HepG2 (cell line): ENCODE results near the gene SEMA4A. TPM values are rescaled to one million over a fixed set of nuclear protein-coding genes. Genes with fewer than 3 reads are reported as not detected.

ENCODE experiments used
- ATAC-seq: fragments of 200-7000 bp; cut with Tn5 transposase; 3 replicates; pipeline ENCODE4 v1.9.1; 2020; ENCODE audit warnings: mild to moderate bottlenecking, moderate library complexity
- BruUV-seq: library from RNA; stranded (reverse); fragments of 400-500 nt; replicated peaks from 2 replicates; lab custom pipeline; 2021; lab: Mats Ljungman, UMichigan
- CTCF ChIA-PET: fragments of 300-600 bp; formaldehyde crosslinking; extraction: SDS; loops from one replicate; lab custom pipeline; 2021; ENCODE audit warnings: low total read pairs, inconsistent platforms, low intra/inter-chr PET ratio; lab: Yijun Ruan, JAX
- POLR2A ChIA-PET: fragments of 350-600 bp; sonication (Branson Sonifier 250); formaldehyde crosslinking; loops from one replicate; lab custom pipeline; 2020; ENCODE audit warnings: antibody characterized with exemption, inconsistent platforms; lab: Yijun Ruan, JAX
- DNase-seq: peaks from one replicate; pipeline ENCODE4 v3.0.0-alpha.2; 2015; ENCODE audit warnings: low spot score
- FAIRE-seq: peaks from 3 replicates; lab custom pipeline; 2011; peaks lifted over from hg19 to GRCh38; lab: Jason Lieb, UNC
- H2AFZ ChIP-seq: one replicate; pipeline ENCODE4 v1.6.1; 2011; ENCODE audit warnings: low read length, inconsistent platforms
- H3K27ac ChIP-seq: fragments of 300-600 bp; 3 replicates; pipeline ENCODE4 v1.8.0; 2011; ENCODE audit warnings: mixed run types, mild to moderate bottlenecking, mixed read lengths, low read length, inconsistent platforms; ENCODE audit not compliant: insufficient read depth; ENCODE audit errors: extremely low read length
- H3K27me3 ChIP-seq, 2 experiments: fragments of 200-600 bp in 1 of 2; 2 replicates in 1 of 2; 3 replicates in 1 of 2; pipeline versions ENCODE4 v1.6.0 to v1.8.0; 2011; ENCODE audit warnings: low read length in 2 of 2, mild to moderate bottlenecking in 2 of 2, moderate library complexity in 2 of 2, inconsistent platforms in 1 of 2; ENCODE audit not compliant: insufficient read depth in 2 of 2, control insufficient read depth in 1 of 2
- H3K36me3 ChIP-seq, 2 experiments: fragments of 200-600 bp in 1 of 2; replicated peaks in 1 of 2; 2 replicates in 1 of 2; 3 replicates in 1 of 2; pipeline versions ENCODE4 v1.5.1 to v1.8.0; 2011; ENCODE audit warnings: low read length in 2 of 2, inconsistent platforms in 1 of 2; ENCODE audit not compliant: insufficient read depth in 2 of 2, control insufficient read depth in 1 of 2
- H3K4me1 ChIP-seq: 2 replicates; pipeline ENCODE4 v1.5.1; 2012; ENCODE audit warnings: low read length, inconsistent platforms; ENCODE audit not compliant: insufficient read depth
- H3K4me2 ChIP-seq: 2 replicates; pipeline ENCODE4 v1.6.0; 2011; ENCODE audit warnings: low read depth, low read length, inconsistent platforms
- H3K4me3 ChIP-seq, 3 experiments: fragments of 200-600 bp in 1 of 3; sonication (generic), shearing (Covaris generic) in 1 of 3; replicated peaks in 1 of 3; 2 replicates each; pipeline ENCODE4 v1.5.1; 2011 to 2016; ENCODE audit warnings: low read length in 3 of 3, inconsistent platforms in 2 of 3, low read depth in 2 of 3, mild to moderate bottlenecking in 2 of 3, control low read depth in 1 of 3, mixed read lengths in 1 of 3; ENCODE audit not compliant: insufficient read depth in 1 of 3
- H3K79me2 ChIP-seq: one replicate; pipeline ENCODE4 v1.6.1; 2011; ENCODE audit warnings: low read length, inconsistent platforms; ENCODE audit not compliant: insufficient read depth
- H3K9ac ChIP-seq: 2 replicates; pipeline ENCODE4 v1.6.0; 2011; ENCODE audit warnings: mild to moderate bottlenecking, low read depth, low read length, inconsistent platforms; ENCODE audit not compliant: insufficient read depth
- H3K9me3 ChIP-seq: 2 replicates; pipeline ENCODE4 v1.5.1; 2012; ENCODE audit warnings: mild to moderate bottlenecking, low read length
- H4K20me1 ChIP-seq: 2 replicates; pipeline ENCODE4 v1.6.0; 2011; ENCODE audit warnings: inconsistent platforms, mild to moderate bottlenecking, low read length, moderate library complexity; ENCODE audit not compliant: insufficient read depth
- AFF4 ChIP-seq: sonication (generic); formaldehyde crosslinking; IDR thresholded peaks from 2 replicates; pipeline ENCODE4 v1.4.0; 2020; ENCODE audit warnings: missing genetic modification reagents
- AGO2 ChIP-seq: fragments of 200-400 bp; formaldehyde crosslinking; optimal IDR thresholded peaks from 2 replicates; pipeline ENCODE3; 2017; ENCODE audit warnings: mild to moderate bottlenecking, low read depth, low read length, moderate library complexity
- ARNT ChIP-seq: fragments of 450-650 bp; IDR thresholded peaks from 2 replicates; pipeline ENCODE4 v1.6.1; 2017
- EEA1 ChIP-seq: sonication (generic); formaldehyde crosslinking; IDR thresholded peaks from 2 replicates; pipeline ENCODE4 v1.5.1; 2020; ENCODE audit warnings: mild to moderate bottlenecking, missing genetic modification reagents, borderline replicate concordance
- GABPA ChIP-seq, 2 experiments: IDR thresholded peaks; 2 replicates each; pipeline ENCODE4 v1.6.1; 2011 to 2016; ENCODE audit warnings: low read depth in 2 of 2, low read length in 1 of 2, missing biosample characterization in 1 of 2, missing genetic modification characterization in 1 of 2
- HNRNPL ChIP-seq: fragments of 200-400 bp; formaldehyde crosslinking; IDR thresholded peaks from 2 replicates; pipeline ENCODE4 v1.6.1; 2017; ENCODE audit warnings: mild to moderate bottlenecking, low read depth, low read length
- KLF9 ChIP-seq: IDR thresholded peaks from 2 replicates; pipeline ENCODE4 v1.6.1; 2016; ENCODE audit warnings: low read depth
- MAFG ChIP-seq: sonication (generic); formaldehyde crosslinking; IDR thresholded peaks from 2 replicates; pipeline ENCODE4 v1.5.1; 2020; ENCODE audit warnings: mild to moderate bottlenecking, missing genetic modification reagents
- NCOA2 ChIP-seq: sonication (generic); formaldehyde crosslinking; IDR thresholded peaks from 2 replicates; pipeline ENCODE4 v1.8.0; 2022; ENCODE audit warnings: inconsistent platforms
- NFKBIZ ChIP-seq: IDR thresholded peaks from 2 replicates; pipeline ENCODE4 v1.6.1; 2018; ENCODE audit warnings: missing genetic modification reagents, missing compliant biosample characterization
- RFX3 ChIP-seq: IDR thresholded peaks from 2 replicates; pipeline ENCODE4 v1.6.1; 2016; ENCODE audit warnings: missing biosample characterization, missing genetic modification reagents
- ZKSCAN8 ChIP-seq: IDR thresholded peaks from 2 replicates; pipeline ENCODE4 v1.6.1; 2016; ENCODE audit warnings: borderline replicate concordance, missing genetic modification reagents, missing compliant biosample characterization
- ZNF44 ChIP-seq: sonication (generic); formaldehyde crosslinking; IDR thresholded peaks from 2 replicates; pipeline ENCODE4 v1.5.1; 2020; ENCODE audit warnings: mild to moderate bottlenecking, missing genetic modification reagents
- WGBS: methylation state at CpG from one replicate; pipeline ENCODE4 v1.1.6; 2017; ENCODE audit warnings: low lambda C conversion rate; 5-methylcytosine and 5-hydroxymethylcytosine counted together
- in situ Hi-C: cut with HindIII; loops from 2 replicates; pipeline ENCODE4 v1.10.0; 2017; ENCODE audit warnings: low pct_unique_long_range_greater_than_20kb; ENCODE audit not compliant: extremely low pct_ligation_motif_present
- intact Hi-C: fragments of 100-400 bp; cut with micrococcal nuclease; formaldehyde crosslinking; loops from one replicate; pipeline ENCODE4 v1.10.0; 2022; ENCODE audit not compliant: unreplicated experiment
- polyA plus RNA-seq, 8 experiments: library from polyadenylated mRNA; depleted of rRNA in 3 of 8; stranded (reverse) in 7 of 8; unstranded in 1 of 8; fragments of >200 nt; fragmentation: Illumina TruSeq in 4 of 8; extraction: Trizol in 4 of 8; gene quantifications; 2 replicates each; pipeline versions ENCODE4 v1.2.1 to v1.2.3, GENCODE V29; 2011 to 2016; ENCODE audit warnings: low read depth in 4 of 8, missing spikeins in 1 of 8, mixed read lengths in 1 of 8; ENCODE audit not compliant: insufficient read depth in 1 of 8
- total RNA-seq, 5 experiments: library from RNA; depleted of rRNA; stranded (reverse); fragments of >200 nt; fragmentation: Illumina TruSeq; extraction: Trizol; gene quantifications; 2 replicates each; pipeline ENCODE4 v1.2.3, GENCODE V29; 2016; ENCODE audit warnings: low read depth in 1 of 5
- TF ChIP-seq, protein P1 (sequence below): sonication (generic); formaldehyde crosslinking; IDR thresholded peaks from 2 replicates; pipeline ENCODE4 v1.4.0; 2020; ENCODE audit warnings: missing genetic modification reagents
- TF ChIP-seq, protein P2 (sequence below): sonication (generic); formaldehyde crosslinking; IDR thresholded peaks from 2 replicates; pipeline ENCODE4 v1.8.1; 2023; ENCODE audit warnings: mild to moderate bottlenecking, inconsistent platforms, moderate library complexity, missing genetic modification reagents, borderline replicate concordance
- TF ChIP-seq, protein P3 (sequence below): sonication (generic); formaldehyde crosslinking; IDR thresholded peaks from 2 replicates; pipeline ENCODE4 v1.8.1; 2023; ENCODE audit warnings: missing genetic modification reagents, mild to moderate bottlenecking, borderline replicate concordance

The SEMA4A gene
- total and polyA plus RNA-seq, 2 of the 13 experiments (the other 11 are each of a cell fraction or from before 2014, with no cell fraction given): 0.09 to 0.20 TPM

- Histone ChIP-seq H3K9me3 (no peaks in the 10 kb centered on the region), H3K27ac (peak overlapping the region; percentile 52), H3K4me3 (no peak overlapping the region), H3K27me3 (no peaks in the 10 kb centered on the region), H3K4me2 (no peak overlapping the region), H4K20me1 (peaks cover 6% of the 10 kb centered on the region; the same call in 1 of the 2 replicates), H3K36me3 (peaks cover 7 to 19% of the 10 kb centered on the region in 2 experiments), H2AFZ (no peak overlapping the region), H3K79me2 (peaks cover 89% of the 10 kb centered on the region), H3K9ac (peak overlapping the region; percentile 49; the same call in 1 of the 2 replicates), H3K4me1 (peaks cover 97% of the 10 kb centered on the region)
- in situ Hi-C loops (no loop called here), intact Hi-C loops (no loop called here)
- no peak for ATAC-seq
- 83% methylated on average over 10 of the region's 11 CpGs for WGBS
- CTCF ChIA-PET: no interaction called here
- DNase-seq: peak; percentile 40
- FAIRE-seq: no peak
- POLR2A ChIA-PET: interaction anchor here (1.5 to 6.0 kb wide), 4 partner anchors 7 to 28 kb away, joined by 3 to 108 read pairs (median 87); partner anchors contain the start of gene LMNA
- BruUV-seq: no TSS peak
- TF ChIP-seq, protein P1, sequence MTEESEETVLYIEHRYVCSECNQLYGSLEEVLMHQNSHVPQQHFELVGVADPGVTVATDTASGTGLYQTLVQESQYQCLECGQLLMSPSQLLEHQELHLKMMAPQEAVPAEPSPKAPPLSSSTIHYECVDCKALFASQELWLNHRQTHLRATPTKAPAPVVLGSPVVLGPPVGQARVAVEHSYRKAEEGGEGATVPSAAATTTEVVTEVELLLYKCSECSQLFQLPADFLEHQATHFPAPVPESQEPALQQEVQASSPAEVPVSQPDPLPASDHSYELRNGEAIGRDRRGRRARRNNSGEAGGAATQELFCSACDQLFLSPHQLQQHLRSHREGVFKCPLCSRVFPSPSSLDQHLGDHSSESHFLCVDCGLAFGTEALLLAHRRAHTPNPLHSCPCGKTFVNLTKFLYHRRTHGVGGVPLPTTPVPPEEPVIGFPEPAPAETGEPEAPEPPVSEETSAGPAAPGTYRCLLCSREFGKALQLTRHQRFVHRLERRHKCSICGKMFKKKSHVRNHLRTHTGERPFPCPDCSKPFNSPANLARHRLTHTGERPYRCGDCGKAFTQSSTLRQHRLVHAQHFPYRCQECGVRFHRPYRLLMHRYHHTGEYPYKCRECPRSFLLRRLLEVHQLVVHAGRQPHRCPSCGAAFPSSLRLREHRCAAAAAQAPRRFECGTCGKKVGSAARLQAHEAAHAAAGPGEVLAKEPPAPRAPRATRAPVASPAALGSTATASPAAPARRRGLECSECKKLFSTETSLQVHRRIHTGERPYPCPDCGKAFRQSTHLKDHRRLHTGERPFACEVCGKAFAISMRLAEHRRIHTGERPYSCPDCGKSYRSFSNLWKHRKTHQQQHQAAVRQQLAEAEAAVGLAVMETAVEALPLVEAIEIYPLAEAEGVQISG (CRISPR knock-in tag): peak; percentile 89
- TF ChIP-seq NFKBIZ (no peak), ZKSCAN8 (CRISPR knock-in tag) (no peak), ARNT (no peak), GABPA (IDR thresholded peaks at IDR 0.05; ENCODE audit: low read depth, low read length) (0 out of 2 replicates have a peak, but pooled peaks have one; percentile 11), GABPA (CRISPR knock-in tag; IDR thresholded peaks at IDR 0.05; ENCODE audit: low read depth) (no peak), MAFG (CRISPR knock-in tag) (no peak), AGO2 (peak; percentile 49), KLF9 (CRISPR knock-in tag) (no peak), NCOA2 (CRISPR knock-in tag) (no peak), RFX3 (CRISPR knock-in tag) (peak; percentile 47; the same call in 1 of the 2 replicates), ZNF44 (no peak), HNRNPL (peak; percentile 18; the same call in 1 of the 2 replicates), EEA1 (no peak), AFF4 (no peak)
- TF ChIP-seq, protein P2, sequence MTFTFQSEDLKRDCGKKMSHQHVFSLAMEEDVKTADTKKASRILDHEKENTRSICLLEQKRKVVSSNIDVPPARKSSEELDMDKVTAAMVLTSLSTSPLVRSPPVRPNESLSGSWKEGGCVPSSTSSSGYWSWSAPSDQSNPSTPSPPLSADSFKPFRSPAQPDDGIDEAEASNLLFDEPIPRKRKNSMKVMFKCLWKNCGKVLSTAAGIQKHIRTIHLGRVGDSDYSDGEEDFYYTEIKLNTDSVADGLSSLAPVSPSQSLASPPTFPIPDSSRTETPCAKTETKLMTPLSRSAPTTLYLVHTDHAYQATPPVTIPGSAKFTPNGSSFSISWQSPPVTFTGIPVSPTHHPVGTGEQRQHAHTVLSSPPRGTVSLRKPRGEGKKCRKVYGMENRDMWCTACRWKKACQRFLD: no peak
- TF ChIP-seq, protein P3, sequence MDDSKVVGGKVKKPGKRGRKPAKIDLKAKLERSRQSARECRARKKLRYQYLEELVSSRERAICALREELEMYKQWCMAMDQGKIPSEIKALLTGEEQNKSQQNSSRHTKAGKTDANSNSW (CRISPR knock-in tag): no peak
Observed at GRCh38 chr1:156126043-156126629, 27.2 kb upstream of the SEMA4A start.
